ENCODE measurements around the gene ZNF525.
A peak's percentile ranks its signal among the peaks of the same experiment; 100 is the strongest.
"Not testable (repeated sequence)": the region's sequence is repeated elsewhere in the genome, so short reads cannot be mapped to it uniquely, and the experiment has no call there.

Gene ZNF525

GRCh38 chr19:53365134-53365898 is at the start of gene ZNF525:
Gene ZNF525 (plus strand): TSS chr19:53365705. CDS start chr19:53372282, 6,577 bp downstream.
- no peak within 1 kb of the TSS for H3K27ac ChIP-seq (ENCODE audit: low read length)
- no peaks in the 10 kb centered on the region for H3K36me3 ChIP-seq (ENCODE audit: control insufficient read depth, low read depth, low read length)
- H3K4me1 ChIP-seq (ENCODE audit: control insufficient read depth, low read depth, low read length) = peaks cover 7% of the 10 kb centered on the region
- peak within 1 kb of the TSS; percentile 59 for H3K9ac ChIP-seq (ENCODE audit: low read length)
- H3K4me3 ChIP-seq (ENCODE audit: low read length) = peak within 1 kb of the TSS; percentile 87
- no peaks in the 10 kb centered on the region for H3K27me3 ChIP-seq (ENCODE audit: control insufficient read depth, insufficient read depth, low read length)
- H3K9me3 ChIP-seq (ENCODE audit: control insufficient read depth, low read depth, low read length) = no peaks in the 10 kb centered on the region

DNA sequence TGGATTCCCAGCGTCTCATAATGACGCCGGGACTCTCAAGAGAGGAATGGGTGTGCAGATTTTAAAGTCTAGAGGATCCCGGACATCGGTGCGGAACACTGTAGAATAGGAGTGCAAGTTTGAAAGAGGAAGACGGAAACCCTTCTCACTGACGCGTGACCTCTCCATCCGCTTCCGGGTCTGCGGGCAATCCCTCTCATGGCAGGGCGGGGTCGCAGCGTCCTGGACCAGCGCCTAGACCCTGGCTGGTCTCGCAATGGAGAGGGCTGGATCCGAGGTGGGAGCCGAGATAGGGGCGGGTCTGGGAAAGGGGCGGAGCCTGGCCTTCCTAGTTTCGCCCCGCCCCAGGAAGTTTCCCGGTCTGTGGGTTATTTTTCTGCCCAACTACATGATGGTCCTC is 36.5 kb upstream of the ZNF525 start:
- Histone ChIP-seq H3K9me3 (ENCODE audit: control insufficient read depth, low read depth, low read length) (peaks cover 8% of the 10 kb centered on the region), H3K27me3 (ENCODE audit: control insufficient read depth, insufficient read depth, low read length) (no peaks in the 10 kb centered on the region), H3K4me1 (ENCODE audit: control insufficient read depth, low read depth, low read length) (no peaks in the 10 kb centered on the region)

DNA sequence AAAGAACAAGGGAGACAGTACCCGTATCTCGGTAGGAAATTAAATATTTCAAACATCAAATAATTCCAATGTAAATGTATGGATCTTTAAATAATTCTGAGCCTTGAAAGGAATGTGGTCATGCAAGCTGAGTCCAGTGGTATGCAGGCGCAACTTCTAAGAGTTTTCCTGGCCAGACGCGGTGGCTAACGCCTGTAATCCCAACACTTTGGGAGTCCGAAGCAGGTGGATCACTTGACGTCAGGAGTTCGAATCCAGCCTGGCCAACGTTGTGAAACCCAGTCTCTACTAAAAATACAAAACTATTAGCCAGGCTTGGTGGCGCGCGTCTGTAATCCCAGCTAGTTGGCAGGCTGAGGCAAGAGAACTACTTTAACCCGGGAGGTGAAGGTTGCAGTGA is 33.0 kb upstream of the ZNF525 start:
- Histone ChIP-seq H3K36me3 (ENCODE audit: control insufficient read depth, low read depth, low read length) (no peaks in the 10 kb centered on the region), H3K4me3 (ENCODE audit: low read length) (peak overlapping the region; percentile 80), H3K27ac (ENCODE audit: low read length) (no peak overlapping the region), H3K9me3 (ENCODE audit: control insufficient read depth, low read depth, low read length) (no peaks in the 10 kb centered on the region), H3K9ac (ENCODE audit: low read length) (no peak overlapping the region), H3K27me3 (ENCODE audit: control insufficient read depth, insufficient read depth, low read length) (no peaks in the 10 kb centered on the region), H3K4me1 (ENCODE audit: control insufficient read depth, low read depth, low read length) (no peaks in the 10 kb centered on the region)

More for the DNA sequence above, 36.5 kb upstream of the ZNF525 start:
- no peak overlapping the region for H3K9ac ChIP-seq (ENCODE audit: low read length)
- no peak overlapping the region for H3K4me3 ChIP-seq (ENCODE audit: low read length)
- no peak overlapping the region for H3K27ac ChIP-seq (ENCODE audit: low read length)
- no peaks in the 10 kb centered on the region for H3K36me3 ChIP-seq (ENCODE audit: control insufficient read depth, low read depth, low read length)

DNA sequence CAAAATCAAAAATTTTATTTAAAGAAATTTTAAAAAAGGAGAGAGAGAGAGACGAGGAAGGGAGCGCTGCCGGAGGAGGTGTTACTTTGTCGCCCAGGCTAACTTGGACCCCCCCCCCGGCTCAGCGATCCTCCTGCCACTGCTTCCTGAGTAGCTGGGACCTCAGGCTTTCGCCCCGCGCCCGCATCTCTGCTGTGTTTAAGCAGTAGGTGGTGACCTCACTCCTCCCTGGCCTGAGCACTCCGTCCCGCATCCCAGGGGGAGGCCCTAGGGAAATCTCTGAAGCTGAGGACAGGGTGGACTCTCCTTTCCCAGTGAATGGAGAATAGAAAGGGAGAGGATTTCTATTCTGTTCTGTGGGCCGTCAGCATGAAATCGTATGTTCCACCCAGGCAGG is 32.4 kb upstream of the ZNF525 start:
- Histone ChIP-seq H3K4me1 (ENCODE audit: control insufficient read depth, low read depth, low read length) (no peaks in the 10 kb centered on the region), H3K9ac (ENCODE audit: low read length) (peak overlapping the region; percentile 42), H3K9me3 (ENCODE audit: control insufficient read depth, low read depth, low read length) (no peaks in the 10 kb centered on the region), H3K27me3 (ENCODE audit: control insufficient read depth, insufficient read depth, low read length) (no peaks in the 10 kb centered on the region), H3K27ac (ENCODE audit: low read length) (no peak overlapping the region), H3K36me3 (ENCODE audit: control insufficient read depth, low read depth, low read length) (no peaks in the 10 kb centered on the region), H3K4me3 (ENCODE audit: low read length) (peak overlapping the region; percentile 80)

- Histone ChIP-seq H3K9me3 (ENCODE audit: control insufficient read depth, low read depth, low read length) (no peaks in the 10 kb centered on the region), H3K9ac (ENCODE audit: low read length) (peak within 1 kb of the TSS; percentile 67), H3K27me3 (ENCODE audit: control insufficient read depth, insufficient read depth, low read length) (no peaks in the 10 kb centered on the region), H3K4me3 (ENCODE audit: low read length) (peak within 1 kb of the TSS; percentile 80), H3K36me3 (ENCODE audit: control insufficient read depth, low read depth, low read length) (no peaks in the 10 kb centered on the region), H3K4me1 (ENCODE audit: control insufficient read depth, low read depth, low read length) (no peaks in the 10 kb centered on the region), H3K27ac (ENCODE audit: low read length) (no peak within 1 kb of the TSS)
Observed at GRCh38 chr19:53333463-53334449, 31.7 kb upstream of the ZNF525 start, which contains the start of gene ZNF845. Gene ZNF845 (plus strand): TSS chr19:53333749. CDS start chr19:53341308, 7,559 bp downstream.

DNA sequence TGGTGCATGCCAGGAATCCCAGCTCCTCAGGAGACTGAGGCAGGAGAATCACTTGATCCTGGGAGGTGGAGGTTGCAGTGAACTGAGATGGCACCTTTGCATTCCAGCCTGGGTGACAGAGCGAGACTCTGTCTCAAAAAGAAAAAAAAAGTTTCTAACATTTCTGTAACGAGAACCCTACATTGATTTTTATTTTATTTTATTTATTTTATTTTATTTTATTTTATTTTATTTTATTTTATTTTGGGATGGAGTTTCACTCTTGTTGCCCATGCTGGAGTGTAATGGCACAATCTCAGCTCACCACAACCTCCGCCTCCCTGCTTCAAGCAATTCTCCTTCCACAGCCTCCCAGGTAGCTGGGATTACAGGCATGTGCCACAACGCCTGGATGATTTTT is 21.1 kb upstream of the ZNF525 start:
- H3K4me1 ChIP-seq (ENCODE audit: control insufficient read depth, low read depth, low read length); H3K9me3 ChIP-seq (ENCODE audit: control insufficient read depth, low read depth, low read length); H3K9ac ChIP-seq (ENCODE audit: low read length); H3K4me3 ChIP-seq (ENCODE audit: low read length); H3K27ac ChIP-seq (ENCODE audit: low read length); H3K27me3 ChIP-seq (ENCODE audit: control insufficient read depth, insufficient read depth, low read length): not testable (repeated sequence)
- H3K36me3 ChIP-seq (ENCODE audit: control insufficient read depth, low read depth, low read length) = peaks cover 27% of the 10 kb centered on the region

DNA sequence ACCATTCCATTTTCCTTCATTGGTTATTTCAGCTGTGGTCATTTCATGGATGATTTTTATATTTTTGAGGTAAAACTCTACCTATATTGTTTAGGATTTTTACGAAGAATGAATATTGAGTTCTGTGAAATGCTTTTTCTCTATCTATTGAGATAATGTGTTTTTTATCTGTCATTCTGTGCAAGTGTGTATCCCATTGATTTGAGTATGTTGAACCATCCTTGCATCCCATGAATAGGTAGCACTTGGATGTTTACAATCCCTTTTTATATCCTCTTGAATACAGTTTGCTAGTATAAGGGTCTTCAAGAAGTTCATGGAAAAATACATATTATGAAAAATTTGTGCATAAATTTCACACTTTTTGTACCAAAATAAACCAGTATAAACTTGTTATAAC is 9.8 kb upstream of the ZNF525 start:
- no peaks in the 10 kb centered on the region for H3K4me1 ChIP-seq (ENCODE audit: control insufficient read depth, low read depth, low read length)
- no peak overlapping the region for H3K4me3 ChIP-seq (ENCODE audit: low read length)
- H3K27ac ChIP-seq (ENCODE audit: low read length) = no peak overlapping the region
- peaks cover 44% of the 10 kb centered on the region for H3K9me3 ChIP-seq (ENCODE audit: control insufficient read depth, low read depth, low read length)
- H3K36me3 ChIP-seq (ENCODE audit: control insufficient read depth, low read depth, low read length) = peaks cover 26% of the 10 kb centered on the region
- no peaks in the 10 kb centered on the region for H3K27me3 ChIP-seq (ENCODE audit: control insufficient read depth, insufficient read depth, low read length)
- no peak overlapping the region for H3K9ac ChIP-seq (ENCODE audit: low read length)

- H3K36me3 ChIP-seq (ENCODE audit: control insufficient read depth, low read depth, low read length) = peaks cover 4% of the 10 kb centered on the region
Observed at GRCh38 chr19:53357821-53358581, 7.5 kb upstream of the ZNF525 start.

DNA sequence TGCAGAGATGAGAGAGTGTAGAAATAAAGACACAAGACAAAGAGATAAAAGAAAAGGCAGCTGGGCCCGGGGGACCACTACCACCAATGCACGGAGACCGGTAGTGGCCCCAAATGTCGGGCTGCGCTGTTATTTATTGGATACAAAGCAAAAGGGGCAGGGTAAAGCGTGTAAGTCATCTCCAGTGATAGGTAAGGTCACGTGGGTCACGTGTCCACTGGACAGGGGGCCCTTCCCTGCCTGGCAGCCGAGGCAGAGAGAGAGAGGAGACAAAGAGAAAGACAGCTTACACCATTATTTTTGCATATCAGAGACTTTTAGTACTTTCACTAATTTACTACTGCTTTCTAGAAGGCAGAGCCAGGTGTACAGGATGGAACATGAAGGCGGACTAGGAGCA is 5.4 kb upstream of the ZNF525 start:
- H3K9me3 ChIP-seq (ENCODE audit: control insufficient read depth, low read depth, low read length); H3K4me1 ChIP-seq (ENCODE audit: control insufficient read depth, low read depth, low read length); H3K36me3 ChIP-seq (ENCODE audit: control insufficient read depth, low read depth, low read length); H3K27me3 ChIP-seq (ENCODE audit: control insufficient read depth, insufficient read depth, low read length); H3K27ac ChIP-seq (ENCODE audit: low read length); H3K9ac ChIP-seq (ENCODE audit: low read length); H3K4me3 ChIP-seq (ENCODE audit: low read length): not testable (repeated sequence)

More at GRCh38 chr19:53357821-53358581, 7.5 kb upstream of the ZNF525 start:
- Histone ChIP-seq H3K9me3 (ENCODE audit: control insufficient read depth, low read depth, low read length) (peaks cover 22% of the 10 kb centered on the region), H3K27me3 (ENCODE audit: control insufficient read depth, insufficient read depth, low read length) (no peaks in the 10 kb centered on the region), H3K9ac (ENCODE audit: low read length) (no peak overlapping the region), H3K4me3 (ENCODE audit: low read length) (no peak overlapping the region), H3K4me1 (ENCODE audit: control insufficient read depth, low read depth, low read length) (no peaks in the 10 kb centered on the region), H3K27ac (ENCODE audit: low read length) (no peak overlapping the region)

DNA sequence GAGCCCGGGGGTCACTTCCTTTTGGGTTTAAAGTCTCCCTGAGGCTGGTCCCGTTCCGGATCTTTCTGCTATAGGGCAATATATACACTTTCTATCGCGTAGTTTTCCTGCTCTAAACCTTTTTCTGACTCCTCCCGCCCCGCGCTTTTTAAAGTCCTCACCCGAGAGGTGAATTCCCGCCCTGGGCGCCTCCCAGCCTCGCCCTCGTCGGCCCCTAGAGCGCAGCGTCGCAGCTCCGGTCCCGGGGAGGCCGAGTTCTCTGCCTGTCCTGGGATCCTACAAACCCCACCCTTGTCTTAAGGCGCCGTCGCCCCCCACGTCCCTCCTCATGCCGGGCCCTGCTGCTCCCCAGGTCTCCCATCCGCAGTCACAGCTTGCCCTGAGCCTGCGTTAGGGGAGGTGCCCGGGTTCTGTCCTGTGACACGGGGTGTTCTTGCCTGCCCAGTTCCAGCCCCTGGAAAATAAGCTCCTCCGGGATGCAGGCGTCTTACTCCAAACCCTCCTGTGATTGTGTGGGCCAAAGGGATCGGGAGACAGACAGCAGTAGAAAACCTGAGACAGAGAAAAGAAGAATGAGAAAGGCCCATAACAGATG is 491 bp downstream of the ZNF525 start:
- H3K9me3 ChIP-seq (ENCODE audit: control insufficient read depth, low read depth, low read length) = no peaks in the 10 kb centered on the region
- H3K4me3 ChIP-seq (ENCODE audit: low read length) = peak overlapping the region; percentile 87
- no peaks in the 10 kb centered on the region for H3K27me3 ChIP-seq (ENCODE audit: control insufficient read depth, insufficient read depth, low read length)
- H3K36me3 ChIP-seq (ENCODE audit: control insufficient read depth, low read depth, low read length) = no peaks in the 10 kb centered on the region
- H3K9ac ChIP-seq (ENCODE audit: low read length) = peak overlapping the region; percentile 59
- H3K27ac ChIP-seq (ENCODE audit: low read length) = no peak overlapping the region
- peaks cover 7% of the 10 kb centered on the region for H3K4me1 ChIP-seq (ENCODE audit: control insufficient read depth, low read depth, low read length)

DNA sequence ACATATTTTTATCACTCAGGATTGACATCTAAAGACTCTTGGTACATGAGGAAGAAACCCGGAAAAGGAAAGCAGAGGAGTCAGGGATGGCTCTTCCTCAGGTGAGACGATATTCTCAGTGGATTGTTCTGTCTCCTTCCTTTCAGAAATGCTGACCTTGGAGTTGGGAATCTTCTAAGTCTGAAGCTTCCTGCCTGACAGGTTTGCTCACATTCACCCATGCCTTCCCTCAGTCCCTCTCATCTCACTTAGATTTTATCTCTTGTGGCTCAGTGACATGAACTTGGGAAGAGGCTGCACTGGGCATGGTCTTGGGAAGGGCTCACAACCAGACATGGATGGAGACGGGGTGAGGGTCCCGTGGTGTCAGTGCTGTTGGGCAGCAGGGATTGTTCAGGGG is 6.7 kb downstream of the ZNF525 start:
- H3K4me3 ChIP-seq (ENCODE audit: low read length) = no peak overlapping the region
- no peak overlapping the region for H3K9ac ChIP-seq (ENCODE audit: low read length)
- no peak overlapping the region for H3K27ac ChIP-seq (ENCODE audit: low read length)
- H3K27me3 ChIP-seq (ENCODE audit: control insufficient read depth, insufficient read depth, low read length) = no peaks in the 10 kb centered on the region
- H3K4me1 ChIP-seq (ENCODE audit: control insufficient read depth, low read depth, low read length) = peaks cover 3% of the 10 kb centered on the region
- peaks cover 14% of the 10 kb centered on the region for H3K36me3 ChIP-seq (ENCODE audit: control insufficient read depth, low read depth, low read length)
- H3K9me3 ChIP-seq (ENCODE audit: control insufficient read depth, low read depth, low read length) = no peaks in the 10 kb centered on the region
